Karpas-422 (cell line): Measurements from ENCODE around the gene KSR1. TPM values are rescaled to one million over a fixed set of nuclear protein-coding genes. Genes with fewer than 3 reads are reported as not detected.

Source experiments
- DNase-seq: peaks from one replicate; pipeline ENCODE4 v3.0.0-alpha.2; 2015
- H2AFZ ChIP-seq: fragments of 200-600 bp; sonication (generic); 2 replicates; pipeline ENCODE4 v1.6.1; 2014; ENCODE audit warnings: antibody characterized with exemption, low read length, mixed read lengths
- H3K27ac ChIP-seq: fragments of 200-600 bp; sonication (generic); 2 replicates; pipeline ENCODE4 v1.5.1; 2014; ENCODE audit warnings: mild to moderate bottlenecking, low read length, moderate library complexity
- H3K27me3 ChIP-seq: fragments of 200-600 bp; sonication (generic); 2 replicates; pipeline ENCODE4 v1.6.1; 2014; ENCODE audit warnings: low read length, mixed read lengths
- H3K36me3 ChIP-seq: fragments of 200-600 bp; sonication (generic); 2 replicates; pipeline ENCODE4 v1.6.1; 2014; ENCODE audit warnings: low read length, mixed read lengths; ENCODE audit not compliant: insufficient read depth
- H3K4me1 ChIP-seq: fragments of 200-600 bp; sonication (generic); 2 replicates; pipeline ENCODE4 v1.6.1; 2014; ENCODE audit warnings: mild to moderate bottlenecking, low read length, mixed read lengths
- H3K4me2 ChIP-seq: fragments of 200-600 bp; sonication (generic); 2 replicates; pipeline ENCODE4 v1.6.1; 2014; ENCODE audit warnings: low read length, low read depth, mild to moderate bottlenecking; ENCODE audit not compliant: poor library complexity, severe bottlenecking
- H3K4me3 ChIP-seq: fragments of 200-600 bp; sonication (generic); 2 replicates; pipeline ENCODE4 v1.5.1; 2014; ENCODE audit warnings: mild to moderate bottlenecking, antibody characterized with exemption, low read length, mixed read lengths
- H3K79me2 ChIP-seq: fragments of 200-600 bp; sonication (generic); 2 replicates; pipeline ENCODE4 v1.6.1; 2014; ENCODE audit warnings: mild to moderate bottlenecking, low read length, mixed read lengths
- H3K9ac ChIP-seq: fragments of 200-600 bp; sonication (generic); 2 replicates; pipeline ENCODE4 v1.6.0; 2014; ENCODE audit warnings: low read length
- H3K9me2 ChIP-seq: fragments of 200-600 bp; sonication (generic), shearing (Covaris generic); replicated peaks from 2 replicates; pipeline ENCODE4 v1.6.0; 2014; ENCODE audit warnings: mild to moderate bottlenecking, low read length, moderate library complexity; ENCODE audit not compliant: insufficient read depth
- H3K9me3 ChIP-seq: fragments of 300-700, 200-600 bp; sonication (generic); 2 replicates; pipeline ENCODE4 v1.6.1; 2014; ENCODE audit warnings: low read length, mixed read lengths
- H4K20me1 ChIP-seq: fragments of 200-600 bp; sonication (generic); 2 replicates; pipeline ENCODE4 v1.6.1; 2014; ENCODE audit warnings: mild to moderate bottlenecking, antibody characterized with exemption, low read length, low read depth; ENCODE audit not compliant: insufficient read depth
- total RNA-seq: library from RNA; depleted of rRNA; stranded (reverse); fragments of >200 nt; shearing (Covaris generic); gene quantifications from 2 replicates; pipeline ENCODE4 v1.2.3, GENCODE V29; 2014; ENCODE audit warnings: low replicate concordance

Gene KSR1
- total RNA-seq, 1 experiment from 2014 or later, result 0.52 TPM

GRCh38 chr17:27519550-27519949, 63.3 kb downstream of the KSR1 start:
- no peaks in the 10 kb centered on the region for H3K27me3 ChIP-seq
- H3K27ac ChIP-seq, result no peak overlapping the region

GRCh38 chr17:27520491-27521185, 64.4 kb downstream of the KSR1 start:
- H3K4me2 ChIP-seq, result no peak overlapping the region
- no peak overlapping the region for H2AFZ ChIP-seq
- DNase-seq, result no peak
- H3K36me3 ChIP-seq, result no peaks in the 10 kb centered on the region
- H3K9me3 ChIP-seq, result no peaks in the 10 kb centered on the region
- H3K4me3 ChIP-seq, result no peak overlapping the region
- H3K9ac ChIP-seq, result no peak overlapping the region
- no peaks in the 10 kb centered on the region for H3K27me3 ChIP-seq
- no peaks in the 10 kb centered on the region for H3K4me1 ChIP-seq
- no peaks in the 10 kb centered on the region for H3K79me2 ChIP-seq
- H3K9me2 ChIP-seq, result no peaks in the 10 kb centered on the region
- H3K27ac ChIP-seq, result no peak overlapping the region
- no peaks in the 10 kb centered on the region for H4K20me1 ChIP-seq

More at GRCh38 chr17:27519550-27519949, 63.3 kb downstream of the KSR1 start:
- H3K4me2 ChIP-seq, result no peak overlapping the region
- no peaks in the 10 kb centered on the region for H3K4me1 ChIP-seq
- no peaks in the 10 kb centered on the region for H3K36me3 ChIP-seq
- no peak for DNase-seq
- no peaks in the 10 kb centered on the region for H4K20me1 ChIP-seq
- H3K9me3 ChIP-seq, result no peaks in the 10 kb centered on the region
- no peak overlapping the region for H2AFZ ChIP-seq
- no peak overlapping the region for H3K4me3 ChIP-seq
- H3K9me2 ChIP-seq, result no peaks in the 10 kb centered on the region
- no peaks in the 10 kb centered on the region for H3K79me2 ChIP-seq
- no peak overlapping the region for H3K9ac ChIP-seq

- no peaks in the 10 kb centered on the region for H3K79me2 ChIP-seq
- no peaks in the 10 kb centered on the region for H3K4me1 ChIP-seq
- H4K20me1 ChIP-seq, result no peaks in the 10 kb centered on the region
- no peaks in the 10 kb centered on the region for H3K36me3 ChIP-seq
- no peak overlapping the region for H3K4me3 ChIP-seq
- H3K4me2 ChIP-seq, result no peak overlapping the region
- H3K27me3 ChIP-seq, result no peaks in the 10 kb centered on the region
- DNase-seq, result no peak
- no peaks in the 10 kb centered on the region for H3K9me3 ChIP-seq
- H3K9me2 ChIP-seq, result no peaks in the 10 kb centered on the region
- H2AFZ ChIP-seq, result no peak overlapping the region
- no peak overlapping the region for H3K9ac ChIP-seq
- H3K27ac ChIP-seq, result no peak overlapping the region
Observed at GRCh38 chr17:27521281-27522027, 65.2 kb downstream of the KSR1 start.

- Histone ChIP-seq H3K79me2 (no peaks in the 10 kb centered on the region), H3K27ac (no peak overlapping the region), H3K9ac (no peak overlapping the region), H3K27me3 (no peaks in the 10 kb centered on the region), H2AFZ (no peak overlapping the region), H3K9me2 (no peaks in the 10 kb centered on the region), H3K4me3 (no peak overlapping the region), H3K4me2 (no peak overlapping the region), H3K36me3 (no peaks in the 10 kb centered on the region), H3K9me3 (no peaks in the 10 kb centered on the region), H3K4me1 (no peaks in the 10 kb centered on the region), H4K20me1 (no peaks in the 10 kb centered on the region)
- DNase-seq, result no peak
Observed at GRCh38 chr17:27522028-27522635, 65.9 kb downstream of the KSR1 start.

GRCh38 chr17:27523712-27524111, 67.5 kb downstream of the KSR1 start:
- no peak overlapping the region for H3K4me3 ChIP-seq
- H3K9me3 ChIP-seq, result no peaks in the 10 kb centered on the region
- H3K27me3 ChIP-seq, result no peaks in the 10 kb centered on the region
- no peak overlapping the region for H3K9ac ChIP-seq
- no peak overlapping the region for H3K4me2 ChIP-seq
- no peak overlapping the region for H3K27ac ChIP-seq
- no peak overlapping the region for H2AFZ ChIP-seq
- H4K20me1 ChIP-seq, result no peaks in the 10 kb centered on the region
- no peaks in the 10 kb centered on the region for H3K9me2 ChIP-seq
- DNase-seq, result no peak
- H3K36me3 ChIP-seq, result no peaks in the 10 kb centered on the region
- H3K4me1 ChIP-seq, result no peaks in the 10 kb centered on the region
- H3K79me2 ChIP-seq, result no peaks in the 10 kb centered on the region

- H4K20me1 ChIP-seq, result no peaks in the 10 kb centered on the region
- no peak overlapping the region for H3K9ac ChIP-seq
- H3K79me2 ChIP-seq, result no peaks in the 10 kb centered on the region
- no peak for DNase-seq
- H3K27me3 ChIP-seq, result no peaks in the 10 kb centered on the region
- H3K4me2 ChIP-seq, result no peak overlapping the region
- H2AFZ ChIP-seq, result no peak overlapping the region
- no peaks in the 10 kb centered on the region for H3K36me3 ChIP-seq
- H3K4me3 ChIP-seq, result no peak overlapping the region
- no peaks in the 10 kb centered on the region for H3K9me3 ChIP-seq
- H3K9me2 ChIP-seq, result no peaks in the 10 kb centered on the region
- H3K27ac ChIP-seq, result no peak overlapping the region
- H3K4me1 ChIP-seq, result no peaks in the 10 kb centered on the region
Observed at GRCh38 chr17:27524594-27524993, 68.3 kb downstream of the KSR1 start.

GRCh38 chr17:27525316-27525715, 69.1 kb downstream of the KSR1 start:
- Histone ChIP-seq H3K9me2 (no peaks in the 10 kb centered on the region), H4K20me1 (no peaks in the 10 kb centered on the region), H3K79me2 (no peaks in the 10 kb centered on the region), H2AFZ (no peak overlapping the region), H3K4me2 (no peak overlapping the region), H3K36me3 (no peaks in the 10 kb centered on the region), H3K27me3 (no peaks in the 10 kb centered on the region), H3K4me3 (no peak overlapping the region), H3K27ac (no peak overlapping the region), H3K9ac (no peak overlapping the region), H3K9me3 (no peaks in the 10 kb centered on the region), H3K4me1 (no peaks in the 10 kb centered on the region)
- no peak for DNase-seq

- H3K79me2 ChIP-seq, result no peaks in the 10 kb centered on the region
- H3K9me2 ChIP-seq, result no peaks in the 10 kb centered on the region
- H3K27me3 ChIP-seq, result no peaks in the 10 kb centered on the region
- H3K4me2 ChIP-seq, result no peak overlapping the region
- H3K4me1 ChIP-seq, result no peaks in the 10 kb centered on the region
- no peak overlapping the region for H3K4me3 ChIP-seq
- H4K20me1 ChIP-seq, result no peaks in the 10 kb centered on the region
- DNase-seq, result no peak
- no peaks in the 10 kb centered on the region for H3K9me3 ChIP-seq
- H3K36me3 ChIP-seq, result no peaks in the 10 kb centered on the region
- H2AFZ ChIP-seq, result no peak overlapping the region
- H3K27ac ChIP-seq, result no peak overlapping the region
- H3K9ac ChIP-seq, result no peak overlapping the region
Observed at GRCh38 chr17:27525836-27526603, 69.8 kb downstream of the KSR1 start.
